Right lobe of liver (tissue), 4 donors: Measurements from ENCODE around the gene MINAR1.

ENCODE experiments used
- POLR2A ChIP-seq: fragments of 450-650 bp; IDR thresholded peaks from one replicate; pipeline ENCODE4 v1.6.1; 2017; ENCODE audit warnings: antibody characterized with exemption, mild to moderate bottlenecking
- TF ChIP-seq, protein P1 (sequence below), 4 donors: fragments of 200-600 bp in 3 of 4; fragments of 450-650 bp in 1 of 4; IDR thresholded peaks; one replicate each; pipeline versions ENCODE4 v1.5.1 to v1.8.0; 2016 to 2022; ENCODE audit warnings: antibody characterized with exemption in 4 of 4, mild to moderate bottlenecking in 2 of 4
- donor health status: DM: no; HTN: no; CAD: no.
- donor health status: DM: no; HTN: no; CAD: no.
- donor health status: DM: no; HTN: yes; CAD: no.

DNA sequence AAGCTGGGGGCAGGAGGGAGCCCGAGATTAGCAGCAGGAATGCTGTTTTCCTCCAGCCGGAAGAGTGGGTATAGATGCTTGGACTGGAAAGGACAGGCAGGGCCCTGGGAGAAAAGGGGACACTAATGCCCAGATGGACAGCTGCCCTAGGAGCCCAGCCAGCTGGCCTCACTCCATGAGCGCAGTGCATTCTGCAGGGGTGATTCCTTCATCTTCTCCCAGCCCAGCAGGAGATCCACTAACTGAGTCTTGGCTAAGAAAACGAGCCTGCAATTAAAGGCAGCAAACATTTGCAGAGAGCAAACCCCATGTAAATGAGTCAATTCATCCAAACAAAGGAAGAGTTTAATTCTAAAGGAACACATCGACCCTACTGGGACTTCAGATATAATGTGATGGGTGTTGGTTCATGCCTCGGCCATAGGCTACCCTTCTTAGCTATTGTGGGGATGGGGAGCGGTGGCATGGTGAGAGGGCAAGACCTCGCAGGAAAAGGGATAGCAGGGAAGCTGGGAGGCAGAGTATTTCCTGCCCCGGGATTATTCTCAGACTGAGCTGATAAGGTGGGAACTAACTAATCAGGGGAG lies 13.3 kb upstream of the MINAR1 start:
- TF ChIP-seq, protein P1, sequence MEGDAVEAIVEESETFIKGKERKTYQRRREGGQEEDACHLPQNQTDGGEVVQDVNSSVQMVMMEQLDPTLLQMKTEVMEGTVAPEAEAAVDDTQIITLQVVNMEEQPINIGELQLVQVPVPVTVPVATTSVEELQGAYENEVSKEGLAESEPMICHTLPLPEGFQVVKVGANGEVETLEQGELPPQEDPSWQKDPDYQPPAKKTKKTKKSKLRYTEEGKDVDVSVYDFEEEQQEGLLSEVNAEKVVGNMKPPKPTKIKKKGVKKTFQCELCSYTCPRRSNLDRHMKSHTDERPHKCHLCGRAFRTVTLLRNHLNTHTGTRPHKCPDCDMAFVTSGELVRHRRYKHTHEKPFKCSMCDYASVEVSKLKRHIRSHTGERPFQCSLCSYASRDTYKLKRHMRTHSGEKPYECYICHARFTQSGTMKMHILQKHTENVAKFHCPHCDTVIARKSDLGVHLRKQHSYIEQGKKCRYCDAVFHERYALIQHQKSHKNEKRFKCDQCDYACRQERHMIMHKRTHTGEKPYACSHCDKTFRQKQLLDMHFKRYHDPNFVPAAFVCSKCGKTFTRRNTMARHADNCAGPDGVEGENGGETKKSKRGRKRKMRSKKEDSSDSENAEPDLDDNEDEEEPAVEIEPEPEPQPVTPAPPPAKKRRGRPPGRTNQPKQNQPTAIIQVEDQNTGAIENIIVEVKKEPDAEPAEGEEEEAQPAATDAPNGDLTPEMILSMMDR (IDR thresholded peaks at IDR 0.05) = no peak
- no peak for TF ChIP-seq POLR2A
